Keratinocyte (primary cell): ENCODE data around the gene IBSP. TPM values are rescaled to one million over a fixed set of nuclear protein-coding genes. Genes with fewer than 3 reads are reported as not detected.

Experiments
- DNase-seq: peaks from one replicate; pipeline ENCODE4 v3.0.0-alpha.2; 2011; ENCODE audit warnings: low read depth, missing footprints, low spot score
- FAIRE-seq: peaks from 2 replicates; lab custom pipeline; 2011; peaks lifted over from hg19 to GRCh38; lab: Jason Lieb, UNC
- H2AFZ ChIP-seq: 2 replicates; pipeline ENCODE4 v1.6.0; 2012; ENCODE audit warnings: low read length, control low read depth, inconsistent platforms; ENCODE audit not compliant: control insufficient read depth
- H3K27ac ChIP-seq: 2 replicates; pipeline ENCODE4 v1.5.1; 2011; ENCODE audit warnings: low read length; ENCODE audit not compliant: control insufficient read depth, insufficient read depth
- H3K27me3 ChIP-seq: 3 replicates; pipeline ENCODE4 v1.6.0; 2011; ENCODE audit warnings: low read length; ENCODE audit not compliant: control insufficient read depth, insufficient read depth; ENCODE audit errors: extremely low read depth
- H3K36me3 ChIP-seq, 2 experiments: 2 replicates in 1 of 2; 3 replicates in 1 of 2; pipeline ENCODE4 v1.5.1; 2011; ENCODE audit warnings: low read length in 2 of 2, mild to moderate bottlenecking in 1 of 2; ENCODE audit not compliant: control insufficient read depth in 2 of 2, insufficient read depth in 2 of 2; ENCODE audit errors: extremely low read depth in 1 of 2
- H3K4me1 ChIP-seq: 3 replicates; pipeline ENCODE4 v1.5.1; 2011; ENCODE audit warnings: low read length; ENCODE audit not compliant: control insufficient read depth, insufficient read depth; ENCODE audit errors: extremely low read depth
- H3K4me2 ChIP-seq: 3 replicates; pipeline ENCODE4 v1.6.0; 2011; ENCODE audit warnings: low read depth, low read length; ENCODE audit not compliant: control insufficient read depth, insufficient read depth; ENCODE audit errors: extremely low read depth
- H3K4me3 ChIP-seq, 3 experiments: fragments of 200-600 bp in 1 of 3; sonication (generic) in 1 of 3; 2 replicates in 2 of 3; 3 replicates in 1 of 3; pipeline ENCODE4 v1.5.1; 2011 to 2016; ENCODE audit warnings: low read length in 3 of 3, mild to moderate bottlenecking in 3 of 3, control low read depth in 2 of 3, inconsistent platforms in 1 of 3, low read depth in 1 of 3, mixed read lengths in 1 of 3, mixed run types in 1 of 3, moderate library complexity in 1 of 3; ENCODE audit not compliant: control insufficient read depth in 2 of 3, insufficient read depth in 2 of 3; ENCODE audit errors: extremely low read depth in 1 of 3
- H3K79me2 ChIP-seq: 2 replicates; pipeline ENCODE4 v1.6.0; 2012; ENCODE audit warnings: low read length; ENCODE audit not compliant: control insufficient read depth, insufficient read depth
- H3K9ac ChIP-seq: 3 replicates; pipeline ENCODE4 v1.6.0; 2011; ENCODE audit warnings: low read length; ENCODE audit not compliant: control insufficient read depth, insufficient read depth; ENCODE audit errors: extremely low read depth
- H3K9me1 ChIP-seq: 3 replicates; pipeline ENCODE4 v1.6.0; 2011; ENCODE audit warnings: low read length; ENCODE audit not compliant: control insufficient read depth, insufficient read depth; ENCODE audit errors: extremely low read depth
- H3K9me3 ChIP-seq: 2 replicates; pipeline ENCODE4 v1.5.1; 2012; ENCODE audit warnings: low read depth, low read length; ENCODE audit not compliant: control insufficient read depth
- H4K20me1 ChIP-seq: 3 replicates; pipeline ENCODE4 v1.6.0; 2011; ENCODE audit warnings: low read length; ENCODE audit not compliant: control insufficient read depth, insufficient read depth; ENCODE audit errors: extremely low read depth
- EZH2 ChIP-seq: IDR thresholded peaks from one replicate; pipeline ENCODE4 v1.6.1; 2012; ENCODE audit warnings: inconsistent platforms, mild to moderate bottlenecking, low read length, moderate library complexity
- dilution Hi-C: fragments of 300-500 bp; cut with MboI; formaldehyde crosslinking; loops from one replicate; pipeline ENCODE4 v1.7.0; 2020; ENCODE audit warnings: low sequenced_read_pairs; ENCODE audit not compliant: extremely low pct_ligation_motif_present
- polyA plus RNA-seq, 5 experiments: library from polyadenylated mRNA; depleted of rRNA in 3 of 5; stranded (reverse) in 3 of 5; stranded (forward) in 1 of 5; unstranded in 1 of 5; fragments of >200 nt; gene quantifications; 1 replicate in 1 of 5; 2 replicates in 3 of 5; 3 replicates in 1 of 5; pipeline versions ENCODE4 v1.2.1 to v1.2.3, GENCODE V29; 2011 to 2012; ENCODE audit warnings: missing spikeins in 2 of 5, low read depth in 1 of 5, low replicate concordance in 1 of 5
- TF ChIP-seq, protein P1 (sequence below), 3 experiments: IDR thresholded peaks in 1 of 3; conservative IDR thresholded peaks in 1 of 3; optimal IDR thresholded peaks in 1 of 3; 2 replicates in 2 of 3; 3 replicates in 1 of 3; pipeline versions ENCODE3 to v1.5.1; 2011; ENCODE audit warnings: low read length in 3 of 3, mild to moderate bottlenecking in 3 of 3, moderate library complexity in 2 of 3, control low read depth in 1 of 3, inconsistent platforms in 1 of 3; ENCODE audit not compliant: insufficient read depth in 2 of 3; ENCODE audit errors: extremely low read depth in 1 of 3

The IBSP gene
- polyA plus RNA-seq, 1 donor (not counting 4 experiments of a cell fraction or from before 2014, with no cell fraction given), result not detected

DNA sequence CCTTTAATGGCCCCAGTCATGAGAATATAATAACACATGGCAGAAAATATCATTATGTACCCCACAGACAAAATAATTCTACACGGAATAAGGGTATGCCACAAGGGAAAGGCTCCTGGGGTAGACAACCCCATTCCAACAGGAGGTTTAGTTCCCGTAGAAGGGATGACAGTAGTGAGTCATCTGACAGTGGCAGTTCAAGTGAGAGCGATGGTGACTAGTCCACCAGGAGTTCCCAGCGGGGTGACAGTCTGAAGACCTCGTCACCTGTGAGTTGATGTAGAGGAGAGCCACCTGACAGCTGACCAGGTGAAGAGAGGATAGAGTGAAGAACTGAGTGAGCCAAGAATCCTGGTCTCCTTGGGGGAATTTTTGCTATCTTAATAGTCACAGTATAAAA is 46.9 kb downstream of the IBSP start:
- no peak for DNase-seq
- peaks cover 7% of the 10 kb centered on the region for H3K27me3 ChIP-seq
- no peaks in the 10 kb centered on the region for H4K20me1 ChIP-seq
- no peaks in the 10 kb centered on the region for H3K9me1 ChIP-seq
- H2AFZ ChIP-seq, result no peak overlapping the region
- H3K36me3 ChIP-seq, result no peaks in the 10 kb centered on the region
- H3K9ac ChIP-seq, result no peak overlapping the region
- no peak overlapping the region for H3K27ac ChIP-seq
- H3K4me1 ChIP-seq, result peaks cover 3% of the 10 kb centered on the region
- TF ChIP-seq, protein P1, sequence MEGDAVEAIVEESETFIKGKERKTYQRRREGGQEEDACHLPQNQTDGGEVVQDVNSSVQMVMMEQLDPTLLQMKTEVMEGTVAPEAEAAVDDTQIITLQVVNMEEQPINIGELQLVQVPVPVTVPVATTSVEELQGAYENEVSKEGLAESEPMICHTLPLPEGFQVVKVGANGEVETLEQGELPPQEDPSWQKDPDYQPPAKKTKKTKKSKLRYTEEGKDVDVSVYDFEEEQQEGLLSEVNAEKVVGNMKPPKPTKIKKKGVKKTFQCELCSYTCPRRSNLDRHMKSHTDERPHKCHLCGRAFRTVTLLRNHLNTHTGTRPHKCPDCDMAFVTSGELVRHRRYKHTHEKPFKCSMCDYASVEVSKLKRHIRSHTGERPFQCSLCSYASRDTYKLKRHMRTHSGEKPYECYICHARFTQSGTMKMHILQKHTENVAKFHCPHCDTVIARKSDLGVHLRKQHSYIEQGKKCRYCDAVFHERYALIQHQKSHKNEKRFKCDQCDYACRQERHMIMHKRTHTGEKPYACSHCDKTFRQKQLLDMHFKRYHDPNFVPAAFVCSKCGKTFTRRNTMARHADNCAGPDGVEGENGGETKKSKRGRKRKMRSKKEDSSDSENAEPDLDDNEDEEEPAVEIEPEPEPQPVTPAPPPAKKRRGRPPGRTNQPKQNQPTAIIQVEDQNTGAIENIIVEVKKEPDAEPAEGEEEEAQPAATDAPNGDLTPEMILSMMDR (optimal IDR thresholded peaks at IDR 0.05 in 1 of 3, IDR thresholded peaks at IDR 0.05 in 1 of 3, conservative IDR thresholded peaks at IDR 0.05 in 1 of 3; ENCODE audit: extremely low read depth in 1 of 3, insufficient read depth in 2 of 3, low read length in 3 of 3), result no peak
- TF ChIP-seq EZH2, result no peak
- H3K4me3 ChIP-seq, result no peak overlapping the region
- H3K9me3 ChIP-seq, result no peaks in the 10 kb centered on the region
- H3K4me2 ChIP-seq, result no peak overlapping the region
- dilution Hi-C loops, result no loop called here
- no peak for FAIRE-seq
- H3K79me2 ChIP-seq, result no peaks in the 10 kb centered on the region

GRCh38 chr4:87848622-87849351 is 49.4 kb downstream of the IBSP start:
- Histone ChIP-seq H3K4me2 (peak overlapping the region; percentile 35), H4K20me1 (no peaks in the 10 kb centered on the region), H3K27ac (no peak overlapping the region), H3K4me1 (peaks cover 3% of the 10 kb centered on the region), H3K9ac (no peak overlapping the region), H3K9me3 (no peaks in the 10 kb centered on the region), H3K36me3 (no peaks in the 10 kb centered on the region), H3K9me1 (no peaks in the 10 kb centered on the region), H3K27me3 (peaks cover 7% of the 10 kb centered on the region), H2AFZ (peak overlapping the region; percentile 29), H3K79me2 (no peaks in the 10 kb centered on the region), H3K4me3 (no peak overlapping the region)
- DNase-seq (no peak), FAIRE-seq (peak; percentile 79)
- TF ChIP-seq EZH2, result no peak
- TF ChIP-seq, protein P1 (optimal IDR thresholded peaks at IDR 0.05 in 1 of 3, IDR thresholded peaks at IDR 0.05 in 1 of 3, conservative IDR thresholded peaks at IDR 0.05 in 1 of 3; ENCODE audit: extremely low read depth in 1 of 3, insufficient read depth in 2 of 3, low read length in 3 of 3), result peak; percentile 57 to 76 (median 60)
- dilution Hi-C loops, result no loop called here
